ENCODE measurements around the gene IL15RA.

Gene IL15RA, protein sequence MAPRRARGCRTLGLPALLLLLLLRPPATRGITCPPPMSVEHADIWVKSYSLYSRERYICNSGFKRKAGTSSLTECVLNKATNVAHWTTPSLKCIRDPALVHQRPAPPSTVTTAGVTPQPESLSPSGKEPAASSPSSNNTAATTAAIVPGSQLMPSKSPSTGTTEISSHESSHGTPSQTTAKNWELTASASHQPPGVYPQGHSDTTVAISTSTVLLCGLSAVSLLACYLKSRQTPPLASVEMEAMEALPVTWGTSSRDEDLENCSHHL

DNA sequence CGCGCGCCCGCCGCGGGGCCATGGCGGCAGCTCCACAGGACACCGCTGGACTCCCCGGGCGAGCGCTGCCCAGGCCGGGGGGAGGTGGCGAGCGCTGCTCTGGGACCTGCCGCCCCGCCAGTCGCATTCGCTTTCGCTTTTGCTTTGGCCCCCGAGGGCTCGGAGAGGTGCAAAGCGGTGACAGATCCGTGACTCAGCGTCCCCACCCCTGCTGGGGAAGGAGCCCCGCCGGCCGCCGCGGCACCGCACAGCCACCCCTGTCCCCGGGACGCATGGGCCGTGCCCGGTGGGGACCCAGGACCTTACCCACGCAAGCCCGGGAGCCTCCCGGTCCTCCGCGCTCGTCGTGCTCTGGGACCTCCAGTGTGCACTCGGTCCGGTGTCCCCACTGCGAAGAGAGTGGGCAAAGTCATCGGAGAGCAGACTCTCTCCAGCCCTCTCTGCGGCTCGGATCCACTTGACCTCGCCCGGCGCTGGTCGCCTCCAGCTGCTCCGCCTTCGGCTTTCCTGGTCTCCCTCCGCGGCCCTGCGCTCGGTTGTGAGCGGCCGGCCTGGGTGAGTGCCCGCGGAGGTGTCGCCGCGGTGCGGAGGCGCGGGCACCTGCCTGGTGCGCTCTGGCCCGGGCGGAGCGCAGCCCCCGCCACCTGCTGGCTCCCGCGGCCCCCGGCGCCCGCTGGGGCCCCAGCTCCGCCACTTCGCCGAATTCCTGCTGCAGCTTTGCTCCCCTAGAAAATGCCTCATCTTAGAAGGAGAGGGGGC is at the start of gene IL15RA:
Gene IL15RA (minus strand): TSS at position 73 of the 759 bp plus-strand sequence. CDS start 51 bp downstream, at position 22.
- DNase-seq, result peak; percentile 32

DNA sequence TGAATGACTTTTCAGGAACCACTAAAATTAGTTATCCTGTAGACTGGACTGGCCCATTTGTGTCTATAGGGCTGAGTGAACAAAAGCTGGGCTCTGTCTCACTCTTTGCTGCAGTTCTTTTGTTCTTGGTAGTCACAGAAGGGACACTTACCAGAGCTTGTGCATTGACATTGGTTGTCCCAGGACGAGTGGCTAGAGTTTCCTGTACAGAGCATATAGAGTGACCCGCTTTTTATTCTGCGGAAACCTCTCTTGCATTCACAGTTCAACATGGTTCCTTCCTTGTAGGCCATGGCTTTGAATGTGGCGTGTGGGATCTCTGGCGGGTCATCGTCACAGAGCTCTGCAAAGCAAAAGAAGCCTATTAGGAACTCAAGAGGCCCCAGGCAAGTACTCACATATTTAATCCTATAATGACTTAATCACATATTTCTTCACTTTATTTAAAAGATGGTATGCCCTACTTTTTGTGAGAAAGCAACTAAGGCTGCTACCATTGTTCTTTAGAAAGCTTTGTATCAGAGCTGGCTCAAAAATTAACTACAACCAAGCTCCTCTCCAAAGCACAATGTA is 48.4 kb upstream of the IL15RA start:
- no peak for DNase-seq

DNA sequence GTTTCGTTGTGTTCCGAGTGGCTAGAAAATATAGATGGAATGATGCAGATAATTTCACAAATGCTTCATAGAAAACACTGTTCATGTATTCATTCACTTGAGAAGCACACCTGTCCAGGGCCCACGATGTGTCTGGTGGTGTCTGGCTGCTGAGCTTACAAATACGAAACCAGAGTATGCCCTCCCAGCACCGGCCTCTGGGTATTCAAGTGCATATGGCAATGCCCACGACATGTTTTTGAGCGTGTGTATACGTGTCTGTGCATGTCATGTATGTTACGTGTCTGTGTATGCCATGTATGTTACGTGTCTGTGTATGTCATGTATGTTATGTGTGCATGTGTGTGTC is 47.0 kb upstream of the IL15RA start:
- DNase-seq, result no peak

DNA sequence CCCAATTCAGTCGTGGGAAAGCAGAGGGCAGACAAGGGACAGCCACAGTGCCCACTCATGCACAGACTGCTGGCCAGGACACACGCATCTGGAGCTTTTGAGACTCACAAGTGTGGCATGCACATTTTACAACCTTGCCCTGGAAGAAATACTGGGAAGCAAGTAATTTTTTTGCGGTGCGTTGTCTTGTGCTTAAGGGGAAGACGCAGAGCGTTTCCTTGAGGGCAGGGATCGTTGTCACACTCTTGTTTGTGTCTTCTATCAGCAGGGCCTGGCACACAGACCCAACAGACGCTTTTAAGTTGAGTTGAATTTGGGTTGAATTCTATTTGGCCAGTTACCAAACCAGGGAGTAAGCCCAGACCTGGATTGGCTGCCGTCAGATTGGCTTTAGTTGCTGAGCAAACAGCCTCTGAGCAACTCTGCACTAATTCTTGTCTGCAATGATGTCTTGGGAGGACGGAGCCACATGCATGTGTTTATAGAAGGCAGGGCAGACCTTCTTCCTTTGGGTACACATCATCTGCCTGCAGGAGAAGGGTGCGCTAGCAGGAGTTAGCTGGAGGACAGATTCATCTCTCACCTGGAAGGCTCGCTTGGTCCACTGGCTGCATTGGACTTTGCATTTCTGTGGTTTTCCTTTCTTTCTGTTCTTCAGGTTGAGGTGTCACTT is 46.5 kb upstream of the IL15RA start:
- no peak for DNase-seq

DNA sequence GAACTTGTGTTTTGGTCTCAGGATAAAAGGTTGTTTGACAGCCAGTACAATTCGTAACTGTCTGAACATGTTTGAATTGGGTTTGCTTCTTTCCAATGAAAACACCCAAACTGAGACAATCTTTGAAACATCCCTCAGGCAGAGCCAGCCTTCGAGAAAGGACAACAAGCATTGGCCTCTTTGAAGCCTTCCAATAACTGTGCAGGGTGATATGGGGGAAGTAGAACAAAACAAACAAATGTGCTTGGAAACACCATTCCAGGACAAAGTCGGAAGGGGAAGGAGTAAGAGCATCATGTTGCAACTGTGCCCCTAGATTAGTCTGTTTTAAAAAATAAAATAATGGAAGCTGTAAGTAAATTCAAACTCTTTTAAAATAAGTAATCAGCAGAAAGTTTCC is 45.3 kb upstream of the IL15RA start:
- DNase-seq, result no peak

DNA sequence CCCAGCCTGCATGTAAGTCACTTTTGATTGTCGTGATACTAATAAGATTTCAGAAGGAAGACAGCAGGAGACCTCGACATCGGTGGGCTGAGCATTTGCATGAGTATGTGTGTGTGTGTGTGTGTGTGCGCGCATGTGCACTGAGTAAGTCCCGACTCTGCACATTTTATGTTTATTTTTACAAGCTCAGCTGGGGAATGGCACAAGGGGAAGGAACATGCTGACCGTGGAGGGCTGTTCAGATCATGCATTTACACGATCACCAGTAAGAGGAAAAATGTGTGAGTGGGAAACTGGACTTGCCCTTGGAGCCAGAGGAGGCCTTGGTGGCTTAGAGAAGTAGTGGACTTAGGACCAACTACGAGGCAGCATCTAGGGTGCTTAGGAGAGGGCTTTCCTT is 43.5 kb upstream of the IL15RA start:
- no peak for DNase-seq

DNA sequence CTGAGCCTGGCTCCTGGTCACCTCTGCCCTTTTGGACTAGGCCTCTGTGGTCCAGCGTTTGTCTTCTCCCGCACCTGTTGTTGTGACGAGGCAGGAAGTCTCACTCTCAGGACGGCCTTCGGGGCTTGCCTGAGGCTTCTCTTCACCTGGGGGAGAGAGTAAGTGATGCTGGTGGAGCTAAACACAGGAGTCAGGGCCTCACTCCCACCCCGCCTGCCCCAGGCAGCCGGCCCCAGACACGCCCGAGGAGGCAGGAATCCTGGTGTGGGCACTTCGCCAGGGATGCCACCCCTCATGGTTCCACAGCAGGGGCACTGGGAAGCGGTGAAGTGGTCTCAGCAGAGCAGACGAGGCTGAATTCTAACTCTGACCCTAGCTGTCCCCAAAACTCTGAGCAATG is 42.5 kb upstream of the IL15RA start:
- DNase-seq, result no peak

DNA sequence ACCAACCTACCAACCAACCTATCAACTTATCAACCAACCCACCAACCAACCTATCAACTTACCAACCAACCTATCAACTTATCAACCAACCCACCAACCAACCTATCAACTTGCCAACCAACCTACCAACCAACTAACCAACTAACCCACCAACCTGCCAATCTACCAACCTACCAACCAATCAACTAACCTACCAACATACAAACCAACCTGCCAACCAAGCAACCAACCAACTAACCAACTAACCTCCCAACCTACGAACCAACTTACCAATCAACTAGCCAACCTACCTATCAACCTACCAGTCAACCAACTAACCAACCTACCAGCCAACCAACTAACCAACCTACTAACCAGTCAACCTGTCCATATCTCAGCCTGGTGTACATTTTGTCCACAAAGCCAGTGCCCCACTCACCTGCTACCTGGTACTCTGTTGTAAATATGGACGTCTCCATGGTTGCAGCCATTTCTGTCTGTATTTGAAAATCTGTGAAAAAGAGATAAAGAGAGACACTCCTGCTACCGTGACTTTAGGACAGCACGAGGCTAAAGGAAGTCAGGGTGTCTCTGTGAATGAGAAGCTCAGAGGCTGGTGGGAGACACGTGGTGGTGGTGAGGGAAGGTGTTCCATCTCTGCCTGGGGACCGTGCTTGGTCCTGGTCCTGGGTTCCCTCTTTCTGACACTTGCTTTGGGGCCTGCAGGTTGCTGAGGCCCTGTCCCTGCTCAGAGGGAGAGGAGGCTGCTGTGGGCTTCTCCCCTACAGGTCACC is 41.9 kb upstream of the IL15RA start:
- no peak for DNase-seq

DNA sequence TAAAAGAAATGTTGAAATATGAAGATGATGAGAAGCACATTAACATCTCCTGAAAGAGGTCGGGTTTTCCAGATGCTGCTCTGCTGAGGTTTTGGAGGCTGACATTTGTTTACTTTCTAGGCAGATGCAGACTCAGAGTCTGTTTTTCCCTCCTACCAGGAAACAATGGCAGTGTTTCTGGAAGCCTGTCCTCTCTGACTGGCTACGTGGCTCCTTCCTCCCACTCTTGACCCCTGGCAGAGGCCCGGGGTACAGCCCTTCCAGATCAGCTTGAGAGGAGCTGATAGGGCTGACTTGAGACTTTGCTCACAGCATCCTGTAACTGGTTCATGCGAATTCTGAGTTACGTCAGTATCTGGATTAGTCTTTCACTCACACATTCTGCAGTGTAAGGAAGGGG is 41.1 kb upstream of the IL15RA start:
- no peak for DNase-seq

DNA sequence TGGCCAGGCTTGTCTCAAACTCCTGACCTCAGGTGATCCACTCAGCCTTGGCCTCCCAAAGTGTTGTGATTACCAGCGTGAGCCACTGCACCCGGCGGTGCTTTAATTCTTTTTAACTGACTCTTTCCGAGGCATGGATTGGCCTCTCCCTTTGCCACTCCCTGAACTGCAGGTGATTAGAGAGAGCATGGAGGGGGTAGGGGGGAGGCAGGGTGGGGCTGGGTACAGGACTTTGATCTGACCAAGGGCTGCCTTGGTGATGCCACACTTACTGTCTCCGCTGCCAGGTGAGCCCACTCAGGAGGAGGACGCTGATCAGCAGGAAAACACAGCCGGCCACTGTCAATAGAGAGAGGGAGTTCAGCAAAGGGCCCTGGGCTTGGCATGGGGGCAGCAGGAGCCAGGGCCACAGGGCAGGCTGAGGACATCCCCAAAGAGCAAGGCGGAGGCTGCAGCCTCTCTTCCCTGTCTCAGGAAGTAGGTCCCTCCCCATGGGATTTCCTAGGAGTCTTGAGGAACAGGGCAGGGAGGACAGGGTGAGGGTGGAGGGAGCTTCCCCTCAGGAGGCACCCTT is 40.5 kb upstream of the IL15RA start:
- no peak for DNase-seq

DNA sequence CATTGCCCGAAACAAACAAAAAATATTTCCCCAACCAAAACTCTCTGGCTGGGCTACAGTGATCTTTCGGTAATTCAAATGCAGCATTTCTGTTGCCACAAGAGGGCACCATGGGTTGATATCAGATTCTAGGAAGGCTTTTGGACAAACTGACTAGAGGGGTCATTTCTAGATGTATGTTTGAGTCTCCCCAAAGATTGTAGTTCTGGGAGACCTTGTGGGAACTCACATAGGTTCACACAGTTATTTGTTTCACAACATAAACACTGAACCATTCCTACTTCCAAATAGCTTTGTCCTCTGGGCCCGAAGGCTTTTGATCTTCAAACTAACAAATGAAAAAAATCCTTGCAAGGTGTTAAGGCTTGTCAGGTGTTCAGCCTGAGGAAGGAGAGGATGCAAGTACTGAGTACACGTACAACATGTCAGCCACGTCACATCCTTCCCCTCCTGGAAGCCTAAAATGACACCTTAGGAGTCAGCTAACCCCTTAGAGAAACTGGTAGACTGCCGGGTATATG is 37.0 kb upstream of the IL15RA start:
- no peak for DNase-seq

DNA sequence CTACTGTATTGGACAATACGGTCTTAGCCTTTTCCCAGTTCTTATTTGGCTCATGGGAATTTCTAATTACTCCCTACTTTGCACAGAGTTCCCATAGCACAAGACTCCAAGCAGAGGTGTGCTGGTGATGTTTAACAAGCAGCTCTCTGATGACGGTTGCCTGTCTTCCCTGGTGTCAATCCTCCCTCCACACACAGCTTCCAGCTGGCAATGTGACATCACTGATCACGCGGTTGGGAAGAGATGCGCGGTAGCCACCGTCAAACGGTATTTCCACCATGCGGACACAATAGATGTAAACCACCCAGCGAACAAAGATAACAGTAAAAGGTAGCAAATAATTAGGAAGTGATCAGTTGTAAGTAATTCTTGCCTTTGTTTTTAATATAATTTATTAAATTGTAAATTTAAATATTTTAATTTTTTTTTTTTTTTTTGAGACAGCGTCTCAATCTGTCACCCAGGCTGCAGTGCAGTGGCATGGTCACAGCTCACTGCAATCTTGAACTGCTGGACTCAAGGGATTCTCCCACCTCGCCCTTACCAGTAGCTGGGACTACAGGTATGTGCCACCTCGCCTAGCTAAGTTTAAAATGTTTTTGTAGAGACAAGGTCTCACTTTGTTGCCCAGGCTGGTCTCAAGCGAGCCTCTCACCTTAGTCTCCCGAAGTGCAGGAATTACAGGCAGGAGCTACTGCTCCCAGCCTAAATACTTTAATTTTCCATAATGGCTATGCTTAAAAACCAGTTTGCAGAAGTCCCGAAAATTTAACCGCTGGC is 36.3 kb upstream of the IL15RA start:
- DNase-seq, result no peak

DNA sequence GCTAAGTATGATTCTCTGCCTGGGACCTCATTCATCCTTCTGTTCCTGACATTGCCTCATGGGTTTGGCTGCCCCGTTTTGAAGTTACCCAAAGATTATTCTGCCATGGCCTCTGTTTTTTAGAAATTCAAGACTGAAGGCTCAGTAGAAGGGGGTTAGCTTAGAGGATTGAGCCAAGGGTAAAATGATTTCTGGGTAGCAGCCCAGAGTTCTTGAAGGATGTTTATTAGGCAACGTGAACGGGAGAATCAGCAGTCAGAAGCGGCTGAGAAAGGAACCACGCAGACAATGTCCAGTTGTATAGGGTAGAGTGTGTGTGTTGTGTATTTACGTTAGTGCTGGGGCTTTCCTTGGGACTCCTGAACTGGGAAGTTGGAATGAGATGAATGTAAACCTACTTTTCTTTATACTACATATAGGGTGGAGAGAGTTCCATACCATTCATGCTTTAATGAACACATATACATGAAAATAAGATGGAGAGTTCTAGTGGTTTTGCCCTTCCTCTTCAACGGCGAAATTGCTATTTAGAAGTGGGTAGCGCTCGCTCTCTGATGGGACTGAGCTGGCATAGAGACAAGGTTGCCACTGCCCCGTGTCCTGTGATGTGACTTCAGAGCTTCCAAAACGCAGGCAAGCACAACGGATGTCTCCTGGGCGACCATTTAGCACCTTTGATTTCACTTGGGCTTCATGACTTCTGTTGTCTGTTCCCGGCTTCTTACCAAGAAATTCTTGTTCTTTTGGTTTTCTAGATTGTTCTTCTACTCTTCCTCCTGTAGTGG is 35.0 kb upstream of the IL15RA start:
- DNase-seq, result no peak

DNA sequence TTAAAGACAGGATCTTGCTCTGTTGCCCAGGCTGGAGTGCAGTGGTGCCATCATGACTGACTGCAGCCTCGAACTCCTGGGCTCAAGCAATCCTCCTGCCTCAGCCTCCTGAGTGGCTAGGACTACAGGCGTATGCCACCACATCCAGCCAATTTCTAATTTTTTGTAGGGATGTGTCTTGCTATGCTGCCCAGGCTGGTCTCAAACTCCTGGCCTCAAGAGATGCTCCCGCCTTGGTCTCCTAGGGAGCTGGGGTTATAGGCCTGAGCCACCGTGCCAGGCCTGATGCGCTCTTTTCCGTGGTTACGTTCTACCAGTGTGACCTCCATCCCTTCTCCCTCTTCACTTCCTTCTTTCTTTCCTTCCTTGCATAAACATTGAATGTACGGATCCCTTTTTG is 34.2 kb upstream of the IL15RA start:
- DNase-seq, result no peak

DNA sequence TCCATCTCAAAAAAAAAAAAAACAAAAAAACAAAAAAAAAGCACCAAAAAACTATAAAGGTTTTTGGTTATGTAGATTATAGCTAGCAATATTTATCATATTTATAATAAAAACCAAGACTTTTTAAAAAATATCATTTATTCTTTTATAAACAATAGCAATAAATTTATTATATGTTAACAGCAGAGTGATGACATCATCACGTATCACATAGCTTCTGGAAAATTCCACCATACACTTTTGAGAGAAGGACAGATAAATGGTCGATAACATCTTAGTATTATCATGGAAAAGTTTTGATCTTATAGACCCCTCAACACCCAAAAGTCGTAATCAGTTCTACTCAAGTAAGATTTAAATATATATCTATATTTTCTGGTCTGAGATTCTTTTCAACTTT is 33.2 kb upstream of the IL15RA start:
- DNase-seq, result no peak

DNA sequence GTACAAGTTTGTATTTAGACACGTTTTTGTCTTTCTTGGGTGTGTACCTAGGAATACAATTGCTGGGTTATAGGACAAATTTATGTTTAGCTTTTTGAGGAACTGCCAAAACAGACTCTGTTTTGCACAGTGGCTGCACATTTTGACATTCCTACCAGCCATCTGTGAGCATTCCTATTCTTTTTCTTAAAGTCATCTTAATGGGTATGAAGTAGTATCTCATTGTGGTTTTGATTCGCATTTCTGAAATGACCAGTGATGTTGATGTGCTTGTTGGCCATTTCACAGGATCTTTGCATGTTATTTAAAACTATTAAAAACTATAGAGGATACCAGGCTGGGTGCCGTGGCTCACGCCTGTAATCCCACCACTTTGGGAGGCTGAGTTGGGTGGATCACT is 32.6 kb upstream of the IL15RA start:
- no peak for DNase-seq

DNA sequence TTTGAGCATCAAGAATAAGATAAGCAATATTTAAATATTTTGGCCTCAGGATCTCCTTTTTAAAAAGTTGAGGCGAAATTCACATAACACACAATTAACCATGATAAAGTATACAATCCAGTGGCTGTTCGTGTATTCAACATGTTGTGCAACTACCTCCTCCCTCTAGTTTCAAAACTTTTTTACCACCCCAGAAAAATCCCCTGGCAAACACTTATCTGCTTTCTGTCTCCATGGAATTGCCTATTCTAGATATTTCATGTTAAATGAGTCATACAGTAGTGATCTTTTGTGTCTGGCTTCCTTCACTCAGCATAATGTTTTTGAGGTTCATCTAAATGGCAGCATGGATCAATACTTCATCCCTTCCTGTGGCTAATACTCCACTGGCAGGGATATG is 31.8 kb upstream of the IL15RA start:
- DNase-seq, result no peak

DNA sequence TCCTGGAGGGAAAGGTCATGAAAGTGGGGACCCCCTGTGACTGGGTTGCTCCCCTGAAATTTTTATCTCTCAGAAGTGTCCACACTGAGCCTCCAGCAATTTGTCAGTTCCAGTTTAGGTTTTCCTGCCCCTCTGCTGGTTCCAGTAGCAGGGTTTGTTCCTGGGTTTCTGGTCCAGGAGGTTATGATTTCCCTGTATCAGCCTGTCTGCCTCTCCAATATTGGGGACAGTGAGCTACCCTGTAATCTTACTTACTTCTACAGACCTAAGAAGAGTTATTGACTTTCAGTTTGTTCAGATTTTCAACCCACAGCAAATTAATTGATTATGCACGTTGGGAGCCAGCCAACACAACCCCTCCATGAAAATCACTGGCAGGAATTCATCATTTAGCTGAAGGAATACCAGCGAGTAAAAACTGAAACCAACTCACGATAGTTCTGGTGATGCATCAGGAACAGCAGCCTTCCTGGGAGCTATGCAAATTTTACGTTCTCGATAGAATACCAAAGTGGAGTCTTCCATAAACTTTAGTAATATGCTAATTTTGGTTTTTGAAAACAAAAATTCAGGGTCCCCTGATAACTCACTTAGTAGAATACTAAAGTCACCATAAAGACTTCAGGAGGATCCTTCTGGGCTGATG is 31.3 kb upstream of the IL15RA start:
- DNase-seq, result no peak

DNA sequence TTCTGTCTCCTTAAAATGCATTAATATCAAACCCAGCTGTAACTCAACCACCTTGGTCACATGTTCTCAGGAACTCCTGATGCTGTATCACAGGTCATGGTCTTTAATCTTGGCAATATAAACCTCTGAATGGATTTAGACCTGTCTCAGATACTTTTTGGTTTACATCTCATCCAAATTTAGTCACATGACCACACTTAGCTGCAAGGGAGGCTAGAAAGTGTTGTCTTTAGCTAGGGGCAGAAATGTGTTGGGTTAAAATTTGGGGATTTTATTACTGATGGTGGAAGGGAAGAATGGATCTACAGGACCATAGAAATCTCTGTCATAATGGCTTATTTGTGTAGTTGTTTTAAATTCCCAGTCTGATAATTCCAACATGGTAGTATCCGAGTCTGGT is 29.6 kb upstream of the IL15RA start:
- no peak for DNase-seq

DNA sequence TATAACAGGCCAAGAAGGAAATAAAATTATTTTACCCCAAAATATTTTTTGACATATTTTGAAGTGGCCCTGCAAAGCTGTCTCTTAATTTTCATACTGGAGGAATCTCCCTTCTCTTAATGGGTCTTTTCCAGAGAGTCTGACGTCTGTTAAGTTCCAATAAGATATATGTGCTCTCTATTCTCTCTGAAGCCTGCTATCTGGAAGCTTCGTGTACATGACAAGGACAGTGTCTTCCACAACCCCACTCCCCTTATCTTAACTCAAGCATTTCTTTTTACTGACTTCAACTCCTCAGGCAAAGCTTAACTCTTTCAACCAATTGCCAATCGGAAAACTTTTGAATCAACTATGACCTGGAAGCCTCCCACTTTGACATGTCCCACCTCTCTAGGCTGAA is 29.2 kb upstream of the IL15RA start:
- DNase-seq, result no peak

Measured in GOT3 (cell line).